Measurements from ENCODE around the gene NUBP2. TPM values are rescaled to one million over a fixed set of nuclear protein-coding genes. Genes with fewer than 3 reads are reported as not detected.

The NUBP2 gene
- polyA plus RNA-seq, 1 of the 3 experiments (the other 2 are of a cell fraction) = 73.2 TPM

DNA sequence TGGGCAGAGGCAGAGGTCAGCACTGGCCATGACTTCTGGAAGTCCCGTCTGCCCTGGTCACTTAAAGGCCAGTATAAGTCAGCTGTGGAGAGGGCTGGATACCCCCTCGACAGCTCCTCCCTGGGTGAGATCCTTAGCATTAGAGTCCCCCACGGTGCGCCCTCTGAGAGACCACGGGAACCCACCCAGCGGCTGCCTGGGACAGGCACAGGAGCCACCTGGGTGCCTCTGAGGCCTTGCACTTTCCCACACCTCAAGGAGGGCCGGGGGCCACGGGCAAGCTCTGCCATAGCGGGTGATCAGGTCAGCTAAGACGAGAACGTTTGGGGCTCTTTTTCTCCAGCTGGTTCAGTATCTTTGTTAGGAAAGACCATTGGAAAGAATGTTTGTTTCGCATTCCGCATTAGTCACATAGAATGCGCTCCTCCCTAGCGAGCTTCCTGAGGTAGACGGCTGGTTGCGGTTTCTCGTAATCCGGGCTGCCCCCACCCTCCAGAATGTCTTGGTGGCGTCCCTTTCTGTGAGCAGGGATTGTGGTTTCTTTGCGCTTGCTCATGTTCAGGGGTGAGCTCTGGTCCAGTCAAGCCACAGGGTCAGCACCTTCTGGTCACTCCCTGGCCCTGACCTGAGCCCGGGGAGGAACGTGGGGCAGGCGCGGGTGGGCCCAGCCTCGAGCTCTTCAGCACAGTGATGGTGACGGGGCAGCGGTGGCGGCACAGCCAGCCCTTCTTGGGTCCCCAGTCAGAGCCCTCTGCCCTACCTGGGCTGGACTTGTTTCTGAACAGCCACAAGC lies 36.7 kb upstream of the NUBP2 start:
- ChIA-PET POLR2A (interaction anchor here (0.7 kb wide), 1 partner anchor 10 kb away, joined by 4 read pairs; no protein-coding TSS in a partner anchor), CTCF (interaction anchor here (0.7 to 1.0 kb wide), 2 partner anchors 22 to 23 kb away, joined by 3 to 4 read pairs; no protein-coding TSS in a partner anchor)
- Histone ChIP-seq H3K9me2 (no peaks in the 10 kb centered on the region), H3K4me3 (ENCODE audit: low read depth in 2 of 2, low read length in 1 of 2) (no peak overlapping the region), H3F3A (replicated peaks; ENCODE audit: insufficient read depth) (no peaks in the 10 kb centered on the region), H3K4me1 (ENCODE audit: control insufficient read depth in 1 of 2, insufficient read depth in 2 of 2, low read depth in 1 of 2, low read length in 1 of 2) (no peaks in the 10 kb centered on the region), H3K9me3 (no peaks in the 10 kb centered on the region), H3K27ac (ENCODE audit: low read depth in 2 of 2, low read length in 1 of 2) (no peak overlapping the region), H3K27me3 (ENCODE audit: insufficient read depth) (no peaks in the 10 kb centered on the region), H3K4me2 (no peak overlapping the region), H2AFZ (ENCODE audit: low read depth) (no peak overlapping the region), H3K79me2 (ENCODE audit: insufficient read depth) (no peaks in the 10 kb centered on the region), H4K20me1 (ENCODE audit: insufficient read depth) (no peaks in the 10 kb centered on the region), H3K9ac (no peak overlapping the region), H3K36me3 (replicated peaks in 1 of 2; ENCODE audit: control insufficient read depth in 1 of 2, insufficient read depth in 2 of 2, low read length in 1 of 2) (peaks cover 4 to 59% of the 10 kb centered on the region in 2 experiments)
- no peak for DNase-seq
- 94% methylated on average over 12 of the region's 29 CpGs for WGBS (ENCODE audit: low lambda C conversion rate)
- no peak for TF ChIP-seq FOXM1 (IDR thresholded peaks at IDR 0.05; ENCODE audit: low read depth)
- no peak for TF ChIP-seq SIN3A (IDR thresholded peaks at IDR 0.05; ENCODE audit: borderline replicate concordance, low read depth, low read length)
- no peak for TF ChIP-seq POLR2AphosphoS5 (IDR thresholded peaks at IDR 0.05; ENCODE audit: low read depth, low read length)
- TF ChIP-seq, protein P1, sequence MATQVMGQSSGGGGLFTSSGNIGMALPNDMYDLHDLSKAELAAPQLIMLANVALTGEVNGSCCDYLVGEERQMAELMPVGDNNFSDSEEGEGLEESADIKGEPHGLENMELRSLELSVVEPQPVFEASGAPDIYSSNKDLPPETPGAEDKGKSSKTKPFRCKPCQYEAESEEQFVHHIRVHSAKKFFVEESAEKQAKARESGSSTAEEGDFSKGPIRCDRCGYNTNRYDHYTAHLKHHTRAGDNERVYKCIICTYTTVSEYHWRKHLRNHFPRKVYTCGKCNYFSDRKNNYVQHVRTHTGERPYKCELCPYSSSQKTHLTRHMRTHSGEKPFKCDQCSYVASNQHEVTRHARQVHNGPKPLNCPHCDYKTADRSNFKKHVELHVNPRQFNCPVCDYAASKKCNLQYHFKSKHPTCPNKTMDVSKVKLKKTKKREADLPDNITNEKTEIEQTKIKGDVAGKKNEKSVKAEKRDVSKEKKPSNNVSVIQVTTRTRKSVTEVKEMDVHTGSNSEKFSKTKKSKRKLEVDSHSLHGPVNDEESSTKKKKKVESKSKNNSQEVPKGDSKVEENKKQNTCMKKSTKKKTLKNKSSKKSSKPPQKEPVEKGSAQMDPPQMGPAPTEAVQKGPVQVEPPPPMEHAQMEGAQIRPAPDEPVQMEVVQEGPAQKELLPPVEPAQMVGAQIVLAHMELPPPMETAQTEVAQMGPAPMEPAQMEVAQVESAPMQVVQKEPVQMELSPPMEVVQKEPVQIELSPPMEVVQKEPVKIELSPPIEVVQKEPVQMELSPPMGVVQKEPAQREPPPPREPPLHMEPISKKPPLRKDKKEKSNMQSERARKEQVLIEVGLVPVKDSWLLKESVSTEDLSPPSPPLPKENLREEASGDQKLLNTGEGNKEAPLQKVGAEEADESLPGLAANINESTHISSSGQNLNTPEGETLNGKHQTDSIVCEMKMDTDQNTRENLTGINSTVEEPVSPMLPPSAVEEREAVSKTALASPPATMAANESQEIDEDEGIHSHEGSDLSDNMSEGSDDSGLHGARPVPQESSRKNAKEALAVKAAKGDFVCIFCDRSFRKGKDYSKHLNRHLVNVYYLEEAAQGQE (IDR thresholded peaks at IDR 0.05; ENCODE audit: low read depth, low read length) = no peak
- no peak for TF ChIP-seq MXI1 (IDR thresholded peaks at IDR 0.05; ENCODE audit: low read depth, low read length)
- TF ChIP-seq RFX5 (IDR thresholded peaks at IDR 0.05; ENCODE audit: low read length) = no peak
- TF ChIP-seq, protein P2, sequence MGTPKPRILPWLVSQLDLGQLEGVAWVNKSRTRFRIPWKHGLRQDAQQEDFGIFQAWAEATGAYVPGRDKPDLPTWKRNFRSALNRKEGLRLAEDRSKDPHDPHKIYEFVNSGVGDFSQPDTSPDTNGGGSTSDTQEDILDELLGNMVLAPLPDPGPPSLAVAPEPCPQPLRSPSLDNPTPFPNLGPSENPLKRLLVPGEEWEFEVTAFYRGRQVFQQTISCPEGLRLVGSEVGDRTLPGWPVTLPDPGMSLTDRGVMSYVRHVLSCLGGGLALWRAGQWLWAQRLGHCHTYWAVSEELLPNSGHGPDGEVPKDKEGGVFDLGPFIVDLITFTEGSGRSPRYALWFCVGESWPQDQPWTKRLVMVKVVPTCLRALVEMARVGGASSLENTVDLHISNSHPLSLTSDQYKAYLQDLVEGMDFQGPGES (IDR thresholded peaks at IDR 0.05; ENCODE audit: low read depth, low read length) = no peak
- TF ChIP-seq GATA2 (CRISPR knock-in tag; IDR thresholded peaks at IDR 0.05) = no peak
- TF ChIP-seq NRF1 (IDR thresholded peaks at IDR 0.05; ENCODE audit: low read depth, low read length) = no peak

DNA sequence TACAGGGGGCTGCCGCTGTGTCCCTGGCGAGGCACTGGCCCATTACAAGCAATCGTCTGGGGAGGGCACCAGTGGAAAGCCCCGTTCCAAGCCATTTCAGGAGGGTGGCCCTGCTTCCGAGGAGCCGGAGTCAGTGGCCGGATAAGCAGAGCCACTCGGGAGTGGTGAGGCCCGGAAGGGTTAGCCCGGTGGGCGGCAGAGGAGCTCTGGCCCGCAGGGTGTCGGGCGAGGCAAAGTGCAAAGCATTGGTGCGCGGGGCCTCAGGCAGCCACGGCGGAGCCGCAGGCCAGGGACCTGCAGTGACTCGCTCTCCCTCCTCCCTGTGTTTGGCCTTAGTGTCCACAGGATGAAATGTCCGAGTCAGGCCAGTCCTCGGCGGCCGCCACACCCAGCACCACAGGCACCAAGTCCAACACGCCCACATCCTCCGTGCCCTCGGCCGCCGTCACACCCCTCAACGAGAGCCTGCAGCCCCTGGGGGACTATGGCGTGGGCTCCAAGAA lies 36.0 kb upstream of the NUBP2 start:
- ChIA-PET CTCF (interaction anchor here (1.0 kb wide), 1 partner anchor 23 kb away, joined by 4 read pairs; no protein-coding TSS in a partner anchor), POLR2A (no interaction called here)
- Histone ChIP-seq H3K27me3 (ENCODE audit: insufficient read depth) (no peaks in the 10 kb centered on the region), H3F3A (replicated peaks; ENCODE audit: insufficient read depth) (no peaks in the 10 kb centered on the region), H2AFZ (ENCODE audit: low read depth) (no peak overlapping the region), H3K79me2 (ENCODE audit: insufficient read depth) (no peaks in the 10 kb centered on the region), H3K4me2 (no peak overlapping the region), H3K36me3 (replicated peaks in 1 of 2; ENCODE audit: control insufficient read depth in 1 of 2, insufficient read depth in 2 of 2, low read length in 1 of 2) (peaks cover 4 to 56% of the 10 kb centered on the region in 2 experiments), H3K4me3 (ENCODE audit: low read depth in 2 of 2, low read length in 1 of 2) (no peak overlapping the region), H4K20me1 (ENCODE audit: insufficient read depth) (no peaks in the 10 kb centered on the region), H3K9ac (no peak overlapping the region), H3K9me3 (no peaks in the 10 kb centered on the region), H3K9me2 (no peaks in the 10 kb centered on the region), H3K27ac (ENCODE audit: low read depth in 2 of 2, low read length in 1 of 2) (no peak overlapping the region), H3K4me1 (ENCODE audit: control insufficient read depth in 1 of 2, insufficient read depth in 2 of 2, low read depth in 1 of 2, low read length in 1 of 2) (no peaks in the 10 kb centered on the region)
- no peak for DNase-seq
- WGBS (ENCODE audit: low lambda C conversion rate) = 71% methylated on average over 22 of the region's 31 CpGs
- TF ChIP-seq RCOR1 (IDR thresholded peaks at IDR 0.05; ENCODE audit: low read length) = no peak
- TF ChIP-seq, protein P3, sequence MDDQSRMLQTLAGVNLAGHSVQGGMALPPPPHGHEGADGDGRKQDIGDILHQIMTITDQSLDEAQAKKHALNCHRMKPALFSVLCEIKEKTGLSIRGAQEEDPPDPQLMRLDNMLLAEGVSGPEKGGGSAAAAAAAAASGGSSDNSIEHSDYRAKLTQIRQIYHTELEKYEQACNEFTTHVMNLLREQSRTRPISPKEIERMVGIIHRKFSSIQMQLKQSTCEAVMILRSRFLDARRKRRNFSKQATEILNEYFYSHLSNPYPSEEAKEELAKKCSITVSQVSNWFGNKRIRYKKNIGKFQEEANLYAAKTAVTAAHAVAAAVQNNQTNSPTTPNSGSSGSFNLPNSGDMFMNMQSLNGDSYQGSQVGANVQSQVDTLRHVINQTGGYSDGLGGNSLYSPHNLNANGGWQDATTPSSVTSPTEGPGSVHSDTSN (IDR thresholded peaks at IDR 0.05) = no peak
- TF ChIP-seq EZH2phosphoT487 (IDR thresholded peaks at IDR 0.05; ENCODE audit: borderline replicate concordance, low read depth) = no peak
- TF ChIP-seq, protein P4, sequence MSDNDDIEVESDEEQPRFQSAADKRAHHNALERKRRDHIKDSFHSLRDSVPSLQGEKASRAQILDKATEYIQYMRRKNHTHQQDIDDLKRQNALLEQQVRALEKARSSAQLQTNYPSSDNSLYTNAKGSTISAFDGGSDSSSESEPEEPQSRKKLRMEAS (IDR thresholded peaks at IDR 0.05; ENCODE audit: low read depth) = no peak
- TF ChIP-seq MEF2A (IDR thresholded peaks at IDR 0.05; ENCODE audit: borderline replicate concordance, low read depth) = no peak
- no peak for TF ChIP-seq RFX5 (IDR thresholded peaks at IDR 0.05; ENCODE audit: low read length)
- TF ChIP-seq, protein P5, sequence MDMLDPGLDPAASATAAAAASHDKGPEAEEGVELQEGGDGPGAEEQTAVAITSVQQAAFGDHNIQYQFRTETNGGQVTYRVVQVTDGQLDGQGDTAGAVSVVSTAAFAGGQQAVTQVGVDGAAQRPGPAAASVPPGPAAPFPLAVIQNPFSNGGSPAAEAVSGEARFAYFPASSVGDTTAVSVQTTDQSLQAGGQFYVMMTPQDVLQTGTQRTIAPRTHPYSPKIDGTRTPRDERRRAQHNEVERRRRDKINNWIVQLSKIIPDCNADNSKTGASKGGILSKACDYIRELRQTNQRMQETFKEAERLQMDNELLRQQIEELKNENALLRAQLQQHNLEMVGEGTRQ (IDR thresholded peaks at IDR 0.05; ENCODE audit: borderline replicate concordance, low read depth, low read length) = no peak
- no peak for TF ChIP-seq MXI1 (IDR thresholded peaks at IDR 0.05; ENCODE audit: low read depth, low read length)
- no peak for TF ChIP-seq SIN3A (IDR thresholded peaks at IDR 0.05; ENCODE audit: borderline replicate concordance, low read depth, low read length)
- TF ChIP-seq GABPA (IDR thresholded peaks at IDR 0.05; ENCODE audit: low read depth) = no peak
- TF ChIP-seq TEAD4 (IDR thresholded peaks at IDR 0.05; ENCODE audit: borderline replicate concordance, insufficient read depth) = no peak
- no peak for TF ChIP-seq POLR2AphosphoS5 (IDR thresholded peaks at IDR 0.05; ENCODE audit: low read depth, low read length)

Data from SK-N-SH (cell line).